Measurements from ENCODE around the gene ZNF580. TPM values are rescaled to one million over a fixed set of nuclear protein-coding genes. Genes with fewer than 3 reads are reported as not detected.

The ZNF580 gene
- total and polyA plus RNA-seq, 9 of the 15 experiments (the other 6 are each of a cell fraction or from before 2014, with no cell fraction given) = 2.3 to 47.4 (median 6.0) TPM

DNA sequence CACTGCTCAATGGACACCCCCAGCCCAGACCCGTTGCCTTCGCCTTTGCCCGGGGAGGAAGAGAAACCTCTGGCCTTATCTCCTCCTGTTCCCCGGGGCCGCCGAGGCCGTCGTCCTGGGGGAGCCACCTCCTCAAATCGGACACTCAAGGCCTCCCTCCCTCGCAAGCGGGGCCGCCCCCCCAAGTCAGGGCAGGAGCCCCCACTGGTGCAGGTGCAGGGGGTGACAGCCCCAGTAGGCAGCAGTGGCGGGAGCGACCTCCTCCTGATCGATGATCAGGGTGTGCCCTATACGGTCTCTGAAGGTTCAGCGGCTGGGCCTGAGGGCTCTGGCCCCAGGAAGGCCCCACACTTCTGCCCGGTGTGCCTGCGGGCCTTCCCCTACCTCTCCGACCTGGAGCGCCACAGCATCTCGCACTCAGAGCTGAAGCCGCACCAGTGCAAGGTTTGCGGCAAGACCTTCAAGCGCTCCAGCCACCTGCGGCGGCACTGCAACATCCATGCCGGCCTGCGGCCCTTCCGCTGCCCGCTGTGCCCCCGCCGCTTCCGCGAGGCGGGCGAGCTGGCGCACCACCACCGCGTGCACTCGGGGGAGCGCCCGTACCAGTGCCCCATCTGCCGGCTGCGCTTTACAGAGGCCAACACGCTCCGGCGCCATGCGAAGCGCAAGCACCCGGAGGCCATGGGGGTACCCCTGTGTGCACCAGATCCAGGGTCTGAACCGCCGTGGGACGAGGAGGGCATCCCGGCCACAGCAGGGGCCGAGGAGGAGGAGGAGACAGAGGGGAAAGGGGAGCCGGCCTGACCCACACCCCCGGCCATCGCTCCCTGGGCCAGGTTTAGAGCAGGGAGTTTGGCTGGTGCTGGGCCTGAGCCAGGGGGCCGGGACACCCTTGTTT is 38.4 kb upstream of the ZNF580 start:
- H2AFZ ChIP-seq (ENCODE audit: low read depth, low read length) = no peak overlapping the region
- H3K27me3 ChIP-seq (ENCODE audit: control insufficient read depth in 2 of 2, insufficient read depth in 2 of 2, low read length in 2 of 2) = no peaks in the 10 kb centered on the region
- WGBS (ENCODE audit: insufficient coverage, low coverage, missing lambda C conversion rate) = 88% methylated on average over 37 of the region's 60 CpGs
- H3K79me2 ChIP-seq (ENCODE audit: control insufficient read depth, insufficient read depth, low read length) = peaks cover 34% of the 10 kb centered on the region
- no peak overlapping the region for H3K27ac ChIP-seq (ENCODE audit: extremely low read depth, low read depth, low read length)
- POLR2A ChIA-PET = no interaction called here
- no peak for FAIRE-seq
- no peak overlapping the region for H3K4me2 ChIP-seq (ENCODE audit: insufficient read depth, low read length)
- no peaks in the 10 kb centered on the region for H4K20me1 ChIP-seq (replicated peaks; ENCODE audit: control insufficient read depth, insufficient read depth, low read length)
- no TSS peak for BruUV-seq (replicated peaks)
- no peak for DNase-seq (ENCODE audit: extremely low read depth in 1 of 4, low spot score in 3 of 4)
- H3K36me3 ChIP-seq (ENCODE audit: control insufficient read depth, insufficient read depth, low read length) = peaks cover 7% of the 10 kb centered on the region; the same call in 2 of the 3 replicates
- no peak for ATAC-seq
- CTCF ChIA-PET (ENCODE audit: low intra/inter-chr PET ratio) = no interaction called here
- 0 out of 2 replicates have a peak, but pooled peaks cover 2% of the 10 kb centered on the region for H3K9me3 ChIP-seq (replicated peaks; ENCODE audit: control insufficient read depth, insufficient read depth, low read depth, low read length)
- in situ Hi-C loops (cut with MboI) = no loop called here
- peak overlapping the region in 1 of 2 experiments; percentile 62; a peak in 2 of 4 replicates for H3K9ac ChIP-seq (ENCODE audit: insufficient read depth in 1 of 2, low read depth in 2 of 2, low read length in 2 of 2)
- intact Hi-C loops (cut with micrococcal nuclease) = no loop called here
- H3K4me1 ChIP-seq (replicated peaks in 1 of 2; ENCODE audit: control insufficient read depth in 2 of 2, insufficient read depth in 2 of 2, low read length in 2 of 2) = peaks cover 32 to 50% of the 10 kb centered on the region in 2 experiments
- no peaks in the 10 kb centered on the region for H3K9me1 ChIP-seq (ENCODE audit: control insufficient read depth, insufficient read depth, low read length)
- H3K4me3 ChIP-seq = no peak overlapping the region
- TF ChIP-seq GATA2 (CRISPR knock-in tag; IDR thresholded peaks at IDR 0.05) (no peak), RBFOX2 (IDR thresholded peaks at IDR 0.05; ENCODE audit: low read depth, low read length) (peak; percentile 46), POLR2G (IDR thresholded peaks at IDR 0.05; ENCODE audit: low read depth, low read length) (peak; percentile 26; the same call in 1 of the 2 replicates), HNRNPL (IDR thresholded peaks at IDR 0.05; ENCODE audit: low read depth, low read length) (0 out of 2 replicates have a peak, but pooled peaks have one; percentile 26), SNRNP70 (optimal IDR thresholded peaks at IDR 0.05; ENCODE audit: low read depth, low read length) (no peak)
- TF ChIP-seq, protein P1, sequence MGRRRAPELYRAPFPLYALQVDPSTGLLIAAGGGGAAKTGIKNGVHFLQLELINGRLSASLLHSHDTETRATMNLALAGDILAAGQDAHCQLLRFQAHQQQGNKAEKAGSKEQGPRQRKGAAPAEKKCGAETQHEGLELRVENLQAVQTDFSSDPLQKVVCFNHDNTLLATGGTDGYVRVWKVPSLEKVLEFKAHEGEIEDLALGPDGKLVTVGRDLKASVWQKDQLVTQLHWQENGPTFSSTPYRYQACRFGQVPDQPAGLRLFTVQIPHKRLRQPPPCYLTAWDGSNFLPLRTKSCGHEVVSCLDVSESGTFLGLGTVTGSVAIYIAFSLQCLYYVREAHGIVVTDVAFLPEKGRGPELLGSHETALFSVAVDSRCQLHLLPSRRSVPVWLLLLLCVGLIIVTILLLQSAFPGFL (CRISPR knock-in tag; IDR thresholded peaks at IDR 0.05) = no peak
- TF ChIP-seq, protein P2, sequence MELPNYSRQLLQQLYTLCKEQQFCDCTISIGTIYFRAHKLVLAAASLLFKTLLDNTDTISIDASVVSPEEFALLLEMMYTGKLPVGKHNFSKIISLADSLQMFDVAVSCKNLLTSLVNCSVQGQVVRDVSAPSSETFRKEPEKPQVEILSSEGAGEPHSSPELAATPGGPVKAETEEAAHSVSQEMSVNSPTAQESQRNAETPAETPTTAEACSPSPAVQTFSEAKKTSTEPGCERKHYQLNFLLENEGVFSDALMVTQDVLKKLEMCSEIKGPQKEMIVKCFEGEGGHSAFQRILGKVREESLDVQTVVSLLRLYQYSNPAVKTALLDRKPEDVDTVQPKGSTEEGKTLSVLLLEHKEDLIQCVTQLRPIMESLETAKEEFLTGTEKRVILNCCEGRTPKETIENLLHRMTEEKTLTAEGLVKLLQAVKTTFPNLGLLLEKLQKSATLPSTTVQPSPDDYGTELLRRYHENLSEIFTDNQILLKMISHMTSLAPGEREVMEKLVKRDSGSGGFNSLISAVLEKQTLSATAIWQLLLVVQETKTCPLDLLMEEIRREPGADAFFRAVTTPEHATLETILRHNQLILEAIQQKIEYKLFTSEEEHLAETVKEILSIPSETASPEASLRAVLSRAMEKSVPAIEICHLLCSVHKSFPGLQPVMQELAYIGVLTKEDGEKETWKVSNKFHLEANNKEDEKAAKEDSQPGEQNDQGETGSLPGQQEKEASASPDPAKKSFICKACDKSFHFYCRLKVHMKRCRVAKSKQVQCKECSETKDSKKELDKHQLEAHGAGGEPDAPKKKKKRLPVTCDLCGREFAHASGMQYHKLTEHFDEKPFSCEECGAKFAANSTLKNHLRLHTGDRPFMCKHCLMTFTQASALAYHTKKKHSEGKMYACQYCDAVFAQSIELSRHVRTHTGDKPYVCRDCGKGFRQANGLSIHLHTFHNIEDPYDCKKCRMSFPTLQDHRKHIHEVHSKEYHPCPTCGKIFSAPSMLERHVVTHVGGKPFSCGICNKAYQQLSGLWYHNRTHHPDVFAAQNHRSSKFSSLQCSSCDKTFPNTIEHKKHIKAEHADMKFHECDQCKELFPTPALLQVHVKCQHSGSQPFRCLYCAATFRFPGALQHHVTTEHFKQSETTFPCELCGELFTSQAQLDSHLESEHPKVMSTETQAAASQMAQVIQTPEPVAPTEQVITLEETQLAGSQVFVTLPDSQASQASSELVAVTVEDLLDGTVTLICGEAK (IDR thresholded peaks at IDR 0.05) = no peak
- TF ChIP-seq, protein P2 (CRISPR knock-in tag; IDR thresholded peaks at IDR 0.05) = no peak
- TF ChIP-seq, protein P3, sequence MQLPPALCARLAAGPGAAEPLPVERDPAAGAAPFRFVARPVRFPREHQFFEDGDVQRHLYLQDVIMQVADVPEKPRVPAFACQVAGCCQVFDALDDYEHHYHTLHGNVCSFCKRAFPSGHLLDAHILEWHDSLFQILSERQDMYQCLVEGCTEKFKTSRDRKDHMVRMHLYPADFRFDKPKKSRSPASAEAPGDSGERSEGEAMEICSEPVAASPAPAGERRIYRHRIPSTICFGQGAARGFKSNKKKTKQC (CRISPR knock-in tag; IDR thresholded peaks at IDR 0.05) = no peak
